ENCODE results near the gene CHTF18.

CHTF18 gene

DNA sequence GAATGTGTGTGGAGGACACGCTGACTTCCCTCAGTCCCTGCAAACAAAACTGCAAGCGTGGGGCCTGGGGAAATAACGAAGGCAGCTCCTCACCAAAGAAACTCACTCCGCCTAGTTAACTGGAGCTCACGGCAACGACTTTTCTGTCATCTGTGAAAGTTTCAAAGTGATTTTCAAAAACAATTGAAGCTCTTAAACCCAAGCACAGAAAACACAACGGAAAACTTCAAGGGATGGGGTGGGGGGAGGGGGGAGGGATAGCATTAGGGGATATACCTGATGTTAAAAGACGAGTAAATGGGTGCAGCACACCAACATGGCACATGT, 15.3 kb downstream of the CHTF18 start:
- H3K27me3 ChIP-seq (ENCODE audit: low read length), result no peaks in the 10 kb centered on the region
- H4K20me1 ChIP-seq (ENCODE audit: low read depth, low read length), result no peaks in the 10 kb centered on the region
- H3K9ac ChIP-seq (ENCODE audit: low read length), result no peak overlapping the region
- TF ChIP-seq, protein P1, sequence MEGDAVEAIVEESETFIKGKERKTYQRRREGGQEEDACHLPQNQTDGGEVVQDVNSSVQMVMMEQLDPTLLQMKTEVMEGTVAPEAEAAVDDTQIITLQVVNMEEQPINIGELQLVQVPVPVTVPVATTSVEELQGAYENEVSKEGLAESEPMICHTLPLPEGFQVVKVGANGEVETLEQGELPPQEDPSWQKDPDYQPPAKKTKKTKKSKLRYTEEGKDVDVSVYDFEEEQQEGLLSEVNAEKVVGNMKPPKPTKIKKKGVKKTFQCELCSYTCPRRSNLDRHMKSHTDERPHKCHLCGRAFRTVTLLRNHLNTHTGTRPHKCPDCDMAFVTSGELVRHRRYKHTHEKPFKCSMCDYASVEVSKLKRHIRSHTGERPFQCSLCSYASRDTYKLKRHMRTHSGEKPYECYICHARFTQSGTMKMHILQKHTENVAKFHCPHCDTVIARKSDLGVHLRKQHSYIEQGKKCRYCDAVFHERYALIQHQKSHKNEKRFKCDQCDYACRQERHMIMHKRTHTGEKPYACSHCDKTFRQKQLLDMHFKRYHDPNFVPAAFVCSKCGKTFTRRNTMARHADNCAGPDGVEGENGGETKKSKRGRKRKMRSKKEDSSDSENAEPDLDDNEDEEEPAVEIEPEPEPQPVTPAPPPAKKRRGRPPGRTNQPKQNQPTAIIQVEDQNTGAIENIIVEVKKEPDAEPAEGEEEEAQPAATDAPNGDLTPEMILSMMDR (IDR thresholded peaks at IDR 0.05; ENCODE audit: insufficient read depth, low read length, poor library complexity, severe bottlenecking), result no peak
- no peak for TF ChIP-seq EZH2phosphoT487 (conservative IDR thresholded peaks at IDR 0.05; ENCODE audit: low read length)
- no peaks in the 10 kb centered on the region for H3F3A ChIP-seq (ENCODE audit: insufficient read depth)
- no peak overlapping the region for H2AFZ ChIP-seq (ENCODE audit: low read depth, low read length, severe bottlenecking)
- no peak overlapping the region for H3K4me3 ChIP-seq (ENCODE audit: insufficient read depth, low read length, poor library complexity, severe bottlenecking)
- H3K27ac ChIP-seq (ENCODE audit: low read depth, low read length), result no peak overlapping the region
- H3K9me3 ChIP-seq (ENCODE audit: insufficient read depth, low read length), result no peaks in the 10 kb centered on the region
- no peaks in the 10 kb centered on the region for H3K36me3 ChIP-seq (ENCODE audit: low read length)
- no peaks in the 10 kb centered on the region for H3K9me2 ChIP-seq (replicated peaks; ENCODE audit: insufficient read depth, low read length)
- no peak overlapping the region for H3K4me2 ChIP-seq (ENCODE audit: low read depth, low read length, poor library complexity, severe bottlenecking)
- H3K79me2 ChIP-seq (ENCODE audit: insufficient read depth, low read length), result no peaks in the 10 kb centered on the region

DNA sequence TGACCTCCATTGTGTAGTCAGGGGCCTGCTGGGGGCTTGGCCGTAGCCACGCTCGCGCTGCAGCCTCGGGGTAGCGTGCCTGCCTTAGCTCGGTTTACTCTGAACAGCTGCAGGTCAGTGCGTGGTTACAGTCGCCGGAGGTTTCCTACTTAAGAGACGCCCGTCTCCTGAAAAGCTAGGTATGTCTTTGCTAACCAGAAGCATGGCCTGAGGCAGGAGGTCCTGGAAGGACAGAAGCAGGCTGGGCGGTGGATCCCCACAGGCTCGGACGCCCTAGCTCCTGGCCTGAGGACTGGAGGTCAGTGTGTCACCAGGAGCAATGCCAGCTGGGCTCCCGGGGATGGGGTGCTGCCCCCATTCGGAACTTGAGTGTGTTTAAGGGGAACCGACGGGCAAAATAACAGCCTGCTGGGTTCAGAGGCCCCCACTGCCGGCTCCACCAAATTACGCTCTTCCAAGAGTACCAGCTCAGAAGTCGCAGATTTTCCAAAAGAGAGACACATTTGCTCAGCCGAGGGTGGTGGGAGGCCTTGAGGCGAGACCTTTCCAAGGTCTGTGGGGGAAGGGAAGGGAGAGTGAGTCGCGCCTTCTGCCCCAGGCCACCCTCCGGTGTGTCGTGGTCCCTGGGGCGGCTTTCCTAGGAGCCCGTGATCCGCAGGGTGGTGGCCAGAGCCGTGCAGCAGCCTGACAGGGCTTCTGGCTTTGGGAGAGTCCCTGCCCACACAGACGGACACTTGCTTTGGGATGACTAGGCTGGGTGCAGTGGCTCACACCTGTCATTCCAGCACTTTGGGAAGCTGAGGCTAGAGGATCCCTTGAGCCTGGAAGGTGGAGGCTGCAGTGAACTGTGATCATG, 16.0 kb downstream of the CHTF18 start:
- TF ChIP-seq EZH2phosphoT487 (conservative IDR thresholded peaks at IDR 0.05; ENCODE audit: low read length), result no peak
- H3K9me3 ChIP-seq (ENCODE audit: insufficient read depth, low read length), result no peaks in the 10 kb centered on the region
- H3K79me2 ChIP-seq (ENCODE audit: insufficient read depth, low read length), result no peaks in the 10 kb centered on the region
- H3K36me3 ChIP-seq (ENCODE audit: low read length), result no peaks in the 10 kb centered on the region
- no peaks in the 10 kb centered on the region for H4K20me1 ChIP-seq (ENCODE audit: low read depth, low read length)
- H3K9ac ChIP-seq (ENCODE audit: low read length), result no peak overlapping the region
- no peak overlapping the region for H2AFZ ChIP-seq (ENCODE audit: low read depth, low read length, severe bottlenecking)
- H3K27ac ChIP-seq (ENCODE audit: low read depth, low read length), result no peak overlapping the region
- H3K27me3 ChIP-seq (ENCODE audit: low read length), result no peaks in the 10 kb centered on the region
- H3F3A ChIP-seq (ENCODE audit: insufficient read depth), result no peaks in the 10 kb centered on the region
- no peak overlapping the region for H3K4me2 ChIP-seq (ENCODE audit: low read depth, low read length, poor library complexity, severe bottlenecking)
- no peaks in the 10 kb centered on the region for H3K9me2 ChIP-seq (replicated peaks; ENCODE audit: insufficient read depth, low read length)
- no peak overlapping the region for H3K4me3 ChIP-seq (ENCODE audit: insufficient read depth, low read length, poor library complexity, severe bottlenecking)

DNA sequence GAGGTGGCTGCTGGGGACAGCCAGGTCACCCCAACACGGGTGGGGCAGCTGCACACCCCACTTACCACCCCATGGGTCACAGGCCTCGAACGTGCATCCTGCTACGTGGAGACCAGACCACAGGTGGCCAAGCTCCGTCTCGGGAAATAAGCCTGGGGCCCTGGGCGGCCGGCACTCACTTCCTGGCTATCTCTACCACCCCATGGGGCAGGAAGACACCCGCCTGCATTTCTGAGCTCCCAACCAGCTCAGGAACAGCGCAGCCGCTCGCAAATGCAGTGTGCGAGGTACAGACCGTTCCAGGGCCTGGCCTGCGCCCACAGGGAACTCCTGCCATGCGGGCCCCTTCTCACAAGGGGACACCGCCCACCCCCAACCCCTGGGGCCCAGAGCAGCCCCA, 17.1 kb downstream of the CHTF18 start:
- H3K4me3 ChIP-seq (ENCODE audit: insufficient read depth, low read length, poor library complexity, severe bottlenecking), result no peak overlapping the region
- no peak overlapping the region for H2AFZ ChIP-seq (ENCODE audit: low read depth, low read length, severe bottlenecking)
- no peaks in the 10 kb centered on the region for H3K36me3 ChIP-seq (ENCODE audit: low read length)
- H3F3A ChIP-seq (ENCODE audit: insufficient read depth), result no peaks in the 10 kb centered on the region
- H3K9ac ChIP-seq (ENCODE audit: low read length), result no peak overlapping the region
- H4K20me1 ChIP-seq (ENCODE audit: low read depth, low read length), result no peaks in the 10 kb centered on the region
- H3K27ac ChIP-seq (ENCODE audit: low read depth, low read length), result no peak overlapping the region
- H3K4me2 ChIP-seq (ENCODE audit: low read depth, low read length, poor library complexity, severe bottlenecking), result no peak overlapping the region
- TF ChIP-seq, protein P1 (IDR thresholded peaks at IDR 0.05; ENCODE audit: insufficient read depth, low read length, poor library complexity, severe bottlenecking), result no peak
- no peak for TF ChIP-seq EZH2phosphoT487 (conservative IDR thresholded peaks at IDR 0.05; ENCODE audit: low read length)
- no peaks in the 10 kb centered on the region for H3K9me3 ChIP-seq (ENCODE audit: insufficient read depth, low read length)
- no peaks in the 10 kb centered on the region for H3K27me3 ChIP-seq (ENCODE audit: low read length)
- H3K79me2 ChIP-seq (ENCODE audit: insufficient read depth, low read length), result no peaks in the 10 kb centered on the region
- H3K9me2 ChIP-seq (replicated peaks; ENCODE audit: insufficient read depth, low read length), result no peaks in the 10 kb centered on the region

DNA sequence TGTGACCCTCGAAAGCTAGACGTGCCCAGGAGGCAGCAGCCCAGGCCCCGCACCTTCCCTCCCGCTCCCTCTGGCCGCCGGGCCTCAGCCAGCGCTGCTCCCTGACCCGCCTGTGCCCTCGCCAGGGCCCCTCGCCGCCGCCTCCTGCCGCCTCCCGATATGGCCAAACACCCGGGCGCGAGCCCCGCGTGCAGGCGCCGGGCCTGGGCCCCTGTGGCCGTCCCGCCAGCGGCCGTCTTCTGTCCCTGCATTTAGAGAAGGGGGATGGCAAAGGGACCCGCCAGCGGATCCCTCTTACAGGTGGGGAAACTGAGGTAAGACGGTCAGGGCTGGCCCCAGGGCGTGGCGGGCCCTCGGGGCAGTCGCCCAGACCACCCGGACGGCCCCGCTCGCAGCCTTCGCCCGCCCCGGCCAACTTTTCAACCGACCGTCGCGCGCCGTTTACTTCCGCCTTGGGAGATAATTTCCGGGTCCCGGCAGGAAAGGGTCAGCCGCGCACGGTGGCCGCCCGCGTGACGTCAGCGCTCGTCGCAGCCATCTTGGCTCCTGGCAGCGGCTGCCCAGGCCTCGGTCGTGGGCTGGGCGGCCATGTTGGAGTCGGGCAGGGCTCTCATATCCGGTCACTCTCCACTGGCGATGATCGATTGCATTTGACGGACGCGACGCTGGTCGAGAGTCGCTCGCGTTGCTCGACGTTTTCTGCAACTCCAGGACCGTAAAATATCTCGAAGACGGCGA, 19.1 kb downstream of the CHTF18 start:
- Histone ChIP-seq H3K9ac (ENCODE audit: low read length) (no peak overlapping the region), H3K4me3 (ENCODE audit: insufficient read depth, low read length, poor library complexity, severe bottlenecking) (no peak overlapping the region), H3K36me3 (ENCODE audit: low read length) (no peaks in the 10 kb centered on the region), H3K9me3 (ENCODE audit: insufficient read depth, low read length) (no peaks in the 10 kb centered on the region), H2AFZ (ENCODE audit: low read depth, low read length, severe bottlenecking) (no peak overlapping the region), H4K20me1 (ENCODE audit: low read depth, low read length) (no peaks in the 10 kb centered on the region), H3K79me2 (ENCODE audit: insufficient read depth, low read length) (no peaks in the 10 kb centered on the region), H3K4me2 (ENCODE audit: low read depth, low read length, poor library complexity, severe bottlenecking) (no peak overlapping the region), H3K27ac (ENCODE audit: low read depth, low read length) (no peak overlapping the region), H3K9me2 (replicated peaks; ENCODE audit: insufficient read depth, low read length) (no peaks in the 10 kb centered on the region), H3K27me3 (ENCODE audit: low read length) (no peaks in the 10 kb centered on the region), H3F3A (ENCODE audit: insufficient read depth) (no peaks in the 10 kb centered on the region)
- no peak for TF ChIP-seq EZH2phosphoT487 (conservative IDR thresholded peaks at IDR 0.05; ENCODE audit: low read length)
- TF ChIP-seq, protein P1 (IDR thresholded peaks at IDR 0.05; ENCODE audit: insufficient read depth, low read length, poor library complexity, severe bottlenecking), result no peak
